H1 (cell line): ENCODE data around the gene UGT1A3. TPM values are rescaled to one million over a fixed set of nuclear protein-coding genes. Genes with fewer than 3 reads are reported as not detected.

Experiments used
- CTCF ChIA-PET: fragments of 300-600 bp; sonication (Branson Sonifier 250); formaldehyde crosslinking; loops from one replicate; lab custom pipeline; 2021; ENCODE audit not compliant: partially characterized antibody; lab: Charles Lee
- POLR2A ChIA-PET: fragments of 300-600 bp; sonication (Branson Sonifier 250); formaldehyde crosslinking; loops from one replicate; lab custom pipeline; 2021; ENCODE audit warnings: inconsistent platforms; ENCODE audit not compliant: partially characterized antibody; lab: Charles Lee
- DNase-seq, 2 experiments: peaks; one replicate each; pipeline versions ENCODE4 v3.0.0 to v3.0.0-alpha.2; 2010 to 2022; ENCODE audit warnings: low spot score in 2 of 2, low read depth in 1 of 2, mixed read lengths in 1 of 2
- FAIRE-seq: peaks from 2 replicates; lab custom pipeline; 2011; peaks lifted over from hg19 to GRCh38; lab: Jason Lieb, UNC
- H2AFZ ChIP-seq: 2 replicates; pipeline ENCODE4 v1.8.1; 2012; ENCODE audit warnings: low read length, inconsistent platforms
- H2AK5ac ChIP-seq: 2 replicates; pipeline ENCODE4 v1.6.1; 2013; ENCODE audit warnings: low read depth, low read length
- H2BK120ac ChIP-seq: replicated peaks from 2 replicates; pipeline ENCODE3; 2013; ENCODE audit warnings: low read depth, low read length, inconsistent platforms
- H2BK12ac ChIP-seq: 2 replicates; pipeline ENCODE4 v1.6.1; 2013; ENCODE audit warnings: low read depth, low read length
- H2BK15ac ChIP-seq: 2 replicates; pipeline ENCODE4 v1.6.1; 2013; ENCODE audit warnings: low read length
- H2BK20ac ChIP-seq: 2 replicates; pipeline ENCODE4 v1.6.1; 2013; ENCODE audit warnings: low read length
- H2BK5ac ChIP-seq: 2 replicates; pipeline ENCODE4 v1.6.1; 2013; ENCODE audit warnings: low read depth, low read length
- H3K14ac ChIP-seq: 2 replicates; pipeline ENCODE4 v1.6.1; 2013; ENCODE audit warnings: inconsistent platforms; ENCODE audit not compliant: insufficient read length
- H3K18ac ChIP-seq: 2 replicates; pipeline ENCODE4 v1.6.1; 2013; ENCODE audit warnings: low read length; ENCODE audit errors: extremely low read depth
- H3K23ac ChIP-seq: 2 replicates; pipeline ENCODE4 v1.6.1; 2013; ENCODE audit warnings: inconsistent platforms; ENCODE audit not compliant: insufficient read length
- H3K23me2 ChIP-seq: 2 replicates; pipeline ENCODE4 v1.6.1; 2013; ENCODE audit warnings: low read depth, low read length
- H3K27ac ChIP-seq: 2 replicates; pipeline ENCODE4 v1.6.1; 2011; ENCODE audit warnings: low read depth, low read length, inconsistent platforms
- H3K27me3 ChIP-seq, 4 experiments: replicated peaks in 1 of 4; 1 replicate in 1 of 4; 2 replicates in 3 of 4; pipeline versions ENCODE4 v1.6.1 to v1.8.1; 2011 to 2013; ENCODE audit warnings: low read length in 3 of 4, mild to moderate bottlenecking in 3 of 4, inconsistent platforms in 2 of 4, mixed read lengths in 2 of 4, moderate library complexity in 1 of 4; ENCODE audit not compliant: control insufficient read depth in 3 of 4, insufficient read depth in 3 of 4; ENCODE audit errors: extremely low read depth in 1 of 4
- H3K36me3 ChIP-seq, 4 experiments: 2 replicates each; pipeline versions ENCODE4 v1.6.1 to v1.8.1; 2011 to 2013; ENCODE audit warnings: mild to moderate bottlenecking in 4 of 4, low read length in 3 of 4, moderate library complexity in 2 of 4, control low read depth in 1 of 4, inconsistent platforms in 1 of 4; ENCODE audit not compliant: insufficient read depth in 4 of 4, control insufficient read depth in 2 of 4
- H3K4ac ChIP-seq: replicated peaks from 2 replicates; pipeline ENCODE3; 2013; ENCODE audit warnings: low read length, low read depth, mixed read lengths, inconsistent platforms; ENCODE audit not compliant: insufficient read length
- H3K4me1 ChIP-seq, 4 experiments: replicated peaks in 1 of 4; 1 replicate in 1 of 4; 2 replicates in 3 of 4; pipeline versions ENCODE4 v1.6.1 to v1.8.1; 2011 to 2013; ENCODE audit warnings: low read length in 3 of 4, inconsistent platforms in 2 of 4, mixed read lengths in 1 of 4; ENCODE audit not compliant: insufficient read depth in 4 of 4, control insufficient read depth in 3 of 4
- H3K4me2 ChIP-seq, 2 experiments: 2 replicates each; pipeline versions ENCODE4 v1.6.1 to v1.8.1; 2011 to 2013; ENCODE audit warnings: low read depth in 2 of 2, low read length in 2 of 2, control low read depth in 1 of 2, inconsistent platforms in 1 of 2, mild to moderate bottlenecking in 1 of 2; ENCODE audit not compliant: insufficient read depth in 1 of 2
- H3K4me3 ChIP-seq, 4 experiments: fragments of 200-600, 300-600 bp in 1 of 4; sonication (generic), shearing (Covaris generic), sonication (Bioruptor Twin) in 1 of 4; 2 replicates each; pipeline versions ENCODE4 v1.5.1 to v1.8.1; 2011 to 2016; ENCODE audit warnings: low read length in 4 of 4, low read depth in 3 of 4, control low read depth in 2 of 4, inconsistent platforms in 2 of 4, mild to moderate bottlenecking in 2 of 4, mixed read lengths in 1 of 4, moderate library complexity in 1 of 4; ENCODE audit not compliant: insufficient read depth in 2 of 4; ENCODE audit errors: extremely low read depth in 1 of 4
- H3K56ac ChIP-seq: replicated peaks from 2 replicates; pipeline ENCODE3; 2013; ENCODE audit warnings: low read depth, mild to moderate bottlenecking, mixed read lengths, low read length, inconsistent platforms; ENCODE audit not compliant: insufficient read length
- H3K79me1 ChIP-seq: 2 replicates; pipeline ENCODE4 v1.6.1; 2013; ENCODE audit warnings: low read depth, low read length, control low read depth
- H3K79me2 ChIP-seq, 2 experiments: 2 replicates each; pipeline versions ENCODE4 v1.6.1 to v1.8.1; 2012 to 2013; ENCODE audit warnings: low read length in 2 of 2, mild to moderate bottlenecking in 2 of 2, inconsistent platforms in 1 of 2; ENCODE audit not compliant: insufficient read depth in 2 of 2, control insufficient read depth in 1 of 2
- H3K9ac ChIP-seq, 4 experiments: replicated peaks in 1 of 4; 1 replicate in 1 of 4; 2 replicates in 3 of 4; pipeline versions ENCODE4 v1.6.1 to v1.8.1; 2011 to 2013; ENCODE audit warnings: low read depth in 3 of 4, low read length in 3 of 4, control low read depth in 2 of 4, mild to moderate bottlenecking in 2 of 4, moderate library complexity in 2 of 4, inconsistent platforms in 1 of 4; ENCODE audit errors: extremely low read depth in 1 of 4
- H3K9me3 ChIP-seq, 2 experiments: 2 replicates each; pipeline versions ENCODE4 v1.6.1 to v1.8.1; 2012 to 2013; ENCODE audit warnings: mild to moderate bottlenecking in 2 of 2, moderate library complexity in 2 of 2, control low read depth in 1 of 2, inconsistent platforms in 1 of 2, low read depth in 1 of 2, low read length in 1 of 2, mixed read lengths in 1 of 2; ENCODE audit not compliant: insufficient read depth in 2 of 2
- H4K20me1 ChIP-seq, 2 experiments: replicated peaks in 1 of 2; 2 replicates each; pipeline versions ENCODE3 to v1.8.1; 2011 to 2013; ENCODE audit warnings: inconsistent platforms in 2 of 2, low read length in 2 of 2, mild to moderate bottlenecking in 1 of 2; ENCODE audit not compliant: insufficient read depth in 2 of 2, control insufficient read depth in 1 of 2
- H4K5ac ChIP-seq: 2 replicates; pipeline ENCODE4 v1.6.1; 2013; ENCODE audit warnings: low read length, low read depth, mixed read lengths, inconsistent platforms; ENCODE audit not compliant: insufficient read length
- H4K8ac ChIP-seq: 2 replicates; pipeline ENCODE4 v1.8.0; 2013; ENCODE audit warnings: mild to moderate bottlenecking, moderate library complexity, low read length, inconsistent platforms; ENCODE audit not compliant: insufficient read depth; ENCODE audit errors: extremely low read depth
- H4K91ac ChIP-seq: replicated peaks from 2 replicates; pipeline ENCODE3; 2013; ENCODE audit warnings: low read length, mixed read lengths, inconsistent platforms; ENCODE audit not compliant: insufficient read length
- BACH1 ChIP-seq: IDR thresholded peaks from 2 replicates; pipeline ENCODE4 v1.6.1; 2012; ENCODE audit warnings: low read length, improper control_type of control experiment
- CBX5 ChIP-seq: fragments of 300-800, 300-1000 bp; sonication (generic); IDR thresholded peaks from 2 replicates; pipeline ENCODE4 v1.7.1; 2016; ENCODE audit warnings: antibody characterized with exemption, low read length, low read depth
- CHD2 ChIP-seq: IDR thresholded peaks from 2 replicates; pipeline ENCODE4 v1.6.1; 2012; ENCODE audit warnings: low read length, improper control_type of control experiment
- CREB1 ChIP-seq: IDR thresholded peaks from 2 replicates; pipeline ENCODE4 v1.6.1; 2012; ENCODE audit warnings: inconsistent platforms
- EGR1 ChIP-seq: IDR thresholded peaks from 2 replicates; pipeline ENCODE4 v1.6.1; 2011; ENCODE audit warnings: low read depth, low read length, borderline replicate concordance
- EP300 ChIP-seq, 2 experiments: IDR thresholded peaks; 1 replicate in 1 of 2; 2 replicates in 1 of 2; pipeline ENCODE4 v1.6.1; 2011 to 2012; ENCODE audit warnings: low read depth in 2 of 2, low read length in 2 of 2, mild to moderate bottlenecking in 2 of 2, borderline replicate concordance in 1 of 2, inconsistent platforms in 1 of 2, moderate library complexity in 1 of 2
- POLR2A ChIP-seq, 2 experiments: IDR thresholded peaks; 1 replicate in 1 of 2; 2 replicates in 1 of 2; pipeline ENCODE4 v1.6.1; 2011; ENCODE audit warnings: low read depth in 2 of 2, low read length in 2 of 2, mild to moderate bottlenecking in 2 of 2; ENCODE audit errors: control extremely low read depth in 1 of 2
- POLR2AphosphoS5 ChIP-seq: IDR thresholded peaks from 2 replicates; pipeline ENCODE4 v1.6.1; 2011; ENCODE audit warnings: low read depth, low read length
- POU5F1 ChIP-seq: IDR thresholded peaks from 2 replicates; pipeline ENCODE4 v1.6.1; 2011; ENCODE audit warnings: low read depth, mild to moderate bottlenecking, low read length, moderate library complexity
- RBBP5 ChIP-seq: IDR thresholded peaks from 2 replicates; pipeline ENCODE4 v1.7.1; 2012; ENCODE audit warnings: low read depth, mild to moderate bottlenecking, inconsistent platforms, low read length, moderate library complexity, borderline replicate concordance
- RXRA ChIP-seq: IDR thresholded peaks from 2 replicates; pipeline ENCODE4 v1.6.1; 2011; ENCODE audit warnings: low read depth, mild to moderate bottlenecking, low read length, moderate library complexity; ENCODE audit not compliant: insufficient read depth
- SIN3A ChIP-seq, 2 experiments: IDR thresholded peaks in 1 of 2; conservative IDR thresholded peaks in 1 of 2; 2 replicates each; pipeline ENCODE4 v1.6.1; 2011 to 2012; ENCODE audit warnings: low read length in 2 of 2, improper control_type of control experiment in 1 of 2, low read depth in 1 of 2, mild to moderate bottlenecking in 1 of 2
- SP1 ChIP-seq: IDR thresholded peaks from 2 replicates; pipeline ENCODE4 v1.6.1; 2011; ENCODE audit warnings: low read depth, low read length
- SRF ChIP-seq: IDR thresholded peaks from 2 replicates; pipeline ENCODE4 v1.6.1; 2011; ENCODE audit warnings: mild to moderate bottlenecking, low read depth, low read length, moderate library complexity
- TBP ChIP-seq: IDR thresholded peaks from 2 replicates; pipeline ENCODE4 v1.6.1; 2011; ENCODE audit warnings: low read depth, low read length, improper control_type of control experiment
- WGBS, 2 experiments: shearing (Covaris generic) in 1 of 2; methylation state at CpG; one replicate each; pipeline versions ENCODE4 v1.1.6 to v1.1.7; 2013 to 2015; ENCODE audit warnings: low lambda C conversion rate in 2 of 2, mixed read lengths in 2 of 2, inconsistent platforms in 1 of 2, low coverage in 1 of 2, missing lambda C conversion rate in 1 of 2; ENCODE audit not compliant: insufficient replicate concordance in 2 of 2, insufficient coverage in 1 of 2, insufficient read length in 1 of 2; ENCODE audit errors: extremely low coverage in 1 of 2, missing lambda C conversion rate in 1 of 2; 5-methylcytosine and 5-hydroxymethylcytosine counted together
- polyA plus RNA-seq, 7 experiments: library from polyadenylated mRNA; depleted of rRNA in 3 of 7; stranded (reverse) in 5 of 7; unstranded in 2 of 7; fragments of >200 nt in 5 of 7; fragments of 200-250 nt in 2 of 7; gene quantifications; 1 replicate in 5 of 7; 2 replicates in 1 of 7; 4 replicates in 1 of 7; pipeline versions ENCODE4 v1.2.1 to v1.2.3, GENCODE V29; 2011 to 2013; ENCODE audit warnings: missing spikeins in 2 of 7, mixed read lengths in 2 of 7
- total RNA-seq: library from RNA; stranded (reverse); fragmentation: NEBNext Ultra II Directional; extraction: Animal tissue kit (Norgen Biotek cat#: 25700); gene quantifications from 2 replicates; pipeline ENCODE4 v1.2.1, GENCODE V29; 2021

The UGT1A3 gene
- total and polyA plus RNA-seq, 2 of the 8 experiments (the other 6 are each of a cell fraction or from before 2014, with no cell fraction given): not detected

GRCh38 chr2:233822101-233822771, 93.4 kb downstream of the UGT1A3 start:
- Histone ChIP-seq H2BK5ac (no peak overlapping the region), H3K27ac (no peak overlapping the region), H3K4ac (no peak overlapping the region), H3K36me3 (no peaks in the 10 kb centered on the region), H2BK12ac (no peak overlapping the region), H3K4me3 (no peak overlapping the region), H3K14ac (no peak overlapping the region), H4K5ac (no peak overlapping the region), H3K23ac (no peak overlapping the region), H3K79me2 (no peaks in the 10 kb centered on the region), H3K9ac (no peak overlapping the region), H2AFZ (no peak overlapping the region), H2AK5ac (no peak overlapping the region), H3K18ac (no peak overlapping the region), H3K23me2 (no peaks in the 10 kb centered on the region), H2BK15ac (no peak overlapping the region), H4K91ac (no peak overlapping the region), H3K4me2 (no peak overlapping the region), H3K79me1 (no peaks in the 10 kb centered on the region), H2BK120ac (no peak overlapping the region), H3K56ac (no peak overlapping the region), H3K9me3 (no peaks in the 10 kb centered on the region), H4K8ac (no peak overlapping the region), H2BK20ac (no peak overlapping the region), H4K20me1 (no peaks in the 10 kb centered on the region), H3K27me3 (no peaks in the 10 kb centered on the region), H3K4me1 (no peaks in the 10 kb centered on the region)
- WGBS, 2 experiments: 87% methylated on average over 21 of the region's 21 CpGs; no CpG with 5 or more reads in 1 of the 2 experiments
- POLR2A ChIA-PET: no interaction called here
- no peak for FAIRE-seq
- CTCF ChIA-PET: interaction anchor here (1.1 to 2.0 kb wide), 3 partner anchors 42 to 374 kb away, joined by 3 to 6 read pairs (median 3); no protein-coding TSS in a partner anchor
- DNase-seq: no peak
- TF ChIP-seq SP1 (no peak), EGR1 (no peak), CREB1 (no peak), RBBP5 (no peak), CHD2 (no peak), TBP (no peak), BACH1 (no peak), POLR2A (IDR thresholded peaks at IDR 0.05; ENCODE audit: control extremely low read depth in 1 of 2, low read depth in 2 of 2, low read length in 2 of 2) (no peak), RXRA (no peak), POU5F1 (no peak), POLR2AphosphoS5 (no peak), SIN3A (conservative IDR thresholded peaks at IDR 0.05 in 1 of 2, IDR thresholded peaks at IDR 0.05 in 1 of 2; ENCODE audit: low read depth in 1 of 2, low read length in 2 of 2) (no peak), CBX5 (no peak), SRF (no peak), EP300 (IDR thresholded peaks at IDR 0.05; ENCODE audit: borderline replicate concordance in 1 of 2, low read depth in 2 of 2, low read length in 2 of 2) (no peak)
